RWPE2 (cell line): ENCODE results near the gene OR51A4.

Source experiments
- ATAC-seq: fragments of 200-7000 bp; cut with Tn5 transposase; 3 replicates; pipeline ENCODE4 v1.9.1; 2021; ENCODE audit warnings: low read depth
- DNase-seq: peaks from one replicate; pipeline ENCODE4 v3.0.0-alpha.2; 2020; ENCODE audit warnings: low spot score
- H3K27ac ChIP-seq: fragments of 450-650 bp; 2 replicates; pipeline ENCODE4 v1.5.1; 2017; ENCODE audit warnings: mild to moderate bottlenecking; ENCODE audit not compliant: poor library complexity, severe bottlenecking
- H3K27me3 ChIP-seq: fragments of 250-450 bp; sonication (Bioruptor Pico); 2 replicates; pipeline ENCODE4 v1.5.1; 2021; ENCODE audit warnings: mild to moderate bottlenecking, moderate library complexity; ENCODE audit not compliant: insufficient read depth, poor library complexity, severe bottlenecking
- H3K36me3 ChIP-seq: fragments of 250-450 bp; sonication (Bioruptor Pico); 2 replicates; pipeline ENCODE4 v1.5.1; 2020; ENCODE audit warnings: low read depth, mild to moderate bottlenecking, moderate library complexity
- H3K4me1 ChIP-seq: fragments of 250-450 bp; sonication (Bioruptor Pico); 2 replicates; pipeline ENCODE4 v1.5.1; 2021; ENCODE audit warnings: mild to moderate bottlenecking, moderate library complexity; ENCODE audit not compliant: insufficient read depth, poor library complexity, severe bottlenecking
- H3K4me3 ChIP-seq: fragments of 250-450 bp; sonication (Bioruptor Pico); 2 replicates; pipeline ENCODE4 v1.5.1; 2021; ENCODE audit warnings: mild to moderate bottlenecking, moderate library complexity; ENCODE audit not compliant: severe bottlenecking
- H3K9me3 ChIP-seq: fragments of 250-450 bp; sonication (Bioruptor Pico); 2 replicates; pipeline ENCODE4 v1.5.1; 2021; ENCODE audit warnings: mild to moderate bottlenecking, moderate library complexity; ENCODE audit not compliant: severe bottlenecking
- TF ChIP-seq, protein P1 (sequence below): fragments of 450-650 bp; IDR thresholded peaks from one replicate; pipeline ENCODE4 v1.5.1; 2017; ENCODE audit warnings: mild to moderate bottlenecking, moderate library complexity; ENCODE audit not compliant: poor library complexity, severe bottlenecking

OR51A4 gene, protein sequence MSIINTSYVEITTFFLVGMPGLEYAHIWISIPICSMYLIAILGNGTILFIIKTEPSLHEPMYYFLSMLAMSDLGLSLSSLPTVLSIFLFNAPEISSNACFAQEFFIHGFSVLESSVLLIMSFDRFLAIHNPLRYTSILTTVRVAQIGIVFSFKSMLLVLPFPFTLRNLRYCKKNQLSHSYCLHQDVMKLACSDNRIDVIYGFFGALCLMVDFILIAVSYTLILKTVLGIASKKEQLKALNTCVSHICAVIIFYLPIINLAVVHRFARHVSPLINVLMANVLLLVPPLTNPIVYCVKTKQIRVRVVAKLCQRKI

DNA sequence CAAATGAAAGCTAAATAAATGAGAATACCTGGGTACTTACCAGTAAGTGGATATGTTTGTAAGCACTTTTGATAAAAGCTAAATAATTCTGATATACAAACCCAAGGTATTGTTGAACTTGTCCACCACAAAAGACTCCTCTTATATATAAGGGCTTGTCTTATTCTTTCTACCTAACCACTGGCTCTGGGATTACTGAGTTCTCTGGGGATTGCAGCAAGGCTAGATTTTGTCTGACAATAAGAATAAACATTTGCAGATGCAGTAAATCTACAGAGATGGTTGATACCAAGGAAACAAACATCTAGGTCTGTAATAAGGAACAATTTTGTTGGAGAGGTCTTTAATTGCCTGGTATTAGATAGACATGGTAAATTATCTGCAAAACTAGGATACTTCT lies at the start of gene OR51A4:
Gene OR51A4, minus strand, starts transcription at position 101 of the 400 bp plus-strand sequence. CDS start 505 bp downstream, outside the sequence.
- Histone ChIP-seq H3K4me1 (no peaks in the 10 kb centered on the region), H3K9me3 (no peaks in the 10 kb centered on the region), H3K36me3 (no peaks in the 10 kb centered on the region), H3K27ac (no peak within 1 kb of the TSS), H3K27me3 (no peaks in the 10 kb centered on the region), H3K4me3 (no peak within 1 kb of the TSS)
- TF ChIP-seq, protein P1, sequence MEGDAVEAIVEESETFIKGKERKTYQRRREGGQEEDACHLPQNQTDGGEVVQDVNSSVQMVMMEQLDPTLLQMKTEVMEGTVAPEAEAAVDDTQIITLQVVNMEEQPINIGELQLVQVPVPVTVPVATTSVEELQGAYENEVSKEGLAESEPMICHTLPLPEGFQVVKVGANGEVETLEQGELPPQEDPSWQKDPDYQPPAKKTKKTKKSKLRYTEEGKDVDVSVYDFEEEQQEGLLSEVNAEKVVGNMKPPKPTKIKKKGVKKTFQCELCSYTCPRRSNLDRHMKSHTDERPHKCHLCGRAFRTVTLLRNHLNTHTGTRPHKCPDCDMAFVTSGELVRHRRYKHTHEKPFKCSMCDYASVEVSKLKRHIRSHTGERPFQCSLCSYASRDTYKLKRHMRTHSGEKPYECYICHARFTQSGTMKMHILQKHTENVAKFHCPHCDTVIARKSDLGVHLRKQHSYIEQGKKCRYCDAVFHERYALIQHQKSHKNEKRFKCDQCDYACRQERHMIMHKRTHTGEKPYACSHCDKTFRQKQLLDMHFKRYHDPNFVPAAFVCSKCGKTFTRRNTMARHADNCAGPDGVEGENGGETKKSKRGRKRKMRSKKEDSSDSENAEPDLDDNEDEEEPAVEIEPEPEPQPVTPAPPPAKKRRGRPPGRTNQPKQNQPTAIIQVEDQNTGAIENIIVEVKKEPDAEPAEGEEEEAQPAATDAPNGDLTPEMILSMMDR, result no peak
- DNase-seq (no peak), ATAC-seq (no peak)

DNA sequence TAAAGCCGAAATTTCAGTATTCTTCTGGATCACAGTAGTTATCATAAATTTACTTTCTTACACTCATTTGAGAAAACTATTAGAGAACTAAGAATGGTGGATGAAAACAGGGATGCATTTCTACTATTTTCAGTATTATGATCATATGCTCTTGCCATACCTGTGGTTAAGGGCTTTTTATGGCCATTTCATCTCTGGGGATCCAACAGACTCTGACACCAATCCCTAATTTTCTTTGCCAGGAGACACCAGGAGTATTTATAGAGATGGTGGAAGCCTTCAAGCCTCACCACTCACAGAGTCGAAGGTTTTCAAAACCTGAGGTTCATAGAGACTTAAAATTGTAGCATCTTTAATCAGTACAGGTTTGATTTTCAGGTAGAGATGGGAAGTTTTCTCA lies 47.1 kb upstream of the OR51A4 start, which contains the start of gene OR51L1:
Gene OR51L1, plus strand, starts transcription at position 301 of the 400 bp plus-strand sequence. CDS start 4,132 bp downstream, outside the sequence.
- no peak for ATAC-seq
- no peaks in the 10 kb centered on the region for H3K4me1 ChIP-seq

DNA sequence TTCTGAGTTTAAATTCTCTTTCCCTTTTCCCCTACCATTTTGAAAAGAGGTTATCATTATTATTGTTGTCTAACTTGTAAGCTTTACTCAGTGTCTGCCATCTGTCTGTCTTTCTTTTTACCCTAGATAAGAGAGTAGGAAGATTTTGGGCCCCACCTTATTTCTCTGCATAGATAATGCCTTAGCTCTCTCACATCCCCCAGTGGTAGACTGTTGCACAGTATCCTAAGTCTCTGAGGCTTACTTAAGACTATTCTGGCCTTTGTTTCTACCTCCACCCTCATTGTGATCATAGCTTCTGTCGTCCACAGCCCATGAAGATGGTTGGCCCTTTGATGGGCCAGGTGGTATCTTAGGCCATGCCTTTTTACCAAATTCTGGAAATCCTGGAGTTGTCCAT lies 43.7 kb upstream of the OR51A4 start:
- peak; percentile 68 for ATAC-seq
- no peak overlapping the region for H3K4me3 ChIP-seq
- H3K9me3 ChIP-seq, result no peaks in the 10 kb centered on the region
- TF ChIP-seq, protein P1, result peak; percentile 45
- H3K27ac ChIP-seq, result no peak overlapping the region
- H3K36me3 ChIP-seq, result no peaks in the 10 kb centered on the region
- H3K4me1 ChIP-seq, result no peaks in the 10 kb centered on the region
- DNase-seq, result no peak
- H3K27me3 ChIP-seq, result peaks cover 6% of the 10 kb centered on the region

More for the DNA sequence above, 47.1 kb upstream of the OR51A4 start, which contains the start of gene OR51L1:
- H3K27ac ChIP-seq, result no peak within 1 kb of the TSS
- H3K27me3 ChIP-seq, result peaks cover 6% of the 10 kb centered on the region
- no peak for DNase-seq
- TF ChIP-seq, protein P1, result no peak
- no peak within 1 kb of the TSS for H3K4me3 ChIP-seq
- no peaks in the 10 kb centered on the region for H3K36me3 ChIP-seq
- H3K9me3 ChIP-seq, result no peaks in the 10 kb centered on the region

DNA sequence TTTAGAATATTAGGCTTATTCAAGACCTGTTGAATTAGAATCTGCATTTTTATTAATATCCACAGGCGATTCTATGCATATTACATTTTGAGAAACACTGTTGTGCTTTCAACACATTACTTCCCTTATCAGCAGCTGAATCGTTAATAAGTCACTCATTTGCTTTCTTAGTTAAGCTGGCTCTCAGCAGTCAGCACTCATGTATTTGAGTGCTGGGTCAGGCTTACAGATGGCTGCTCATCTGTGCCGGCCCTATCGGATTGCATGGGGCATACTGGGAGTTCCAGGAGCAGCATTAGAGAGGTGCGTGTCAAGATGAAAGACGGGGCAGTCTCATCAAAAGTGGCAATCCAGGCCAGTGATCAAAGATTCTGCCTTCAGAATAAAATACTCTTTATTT lies 36.4 kb upstream of the OR51A4 start:
- no peaks in the 10 kb centered on the region for H3K4me1 ChIP-seq
- no peak for ATAC-seq
- TF ChIP-seq, protein P1, result no peak
- no peak for DNase-seq
- no peak overlapping the region for H3K4me3 ChIP-seq
- no peaks in the 10 kb centered on the region for H3K9me3 ChIP-seq
- H3K27me3 ChIP-seq, result no peaks in the 10 kb centered on the region
- no peak overlapping the region for H3K27ac ChIP-seq
- no peaks in the 10 kb centered on the region for H3K36me3 ChIP-seq

DNA sequence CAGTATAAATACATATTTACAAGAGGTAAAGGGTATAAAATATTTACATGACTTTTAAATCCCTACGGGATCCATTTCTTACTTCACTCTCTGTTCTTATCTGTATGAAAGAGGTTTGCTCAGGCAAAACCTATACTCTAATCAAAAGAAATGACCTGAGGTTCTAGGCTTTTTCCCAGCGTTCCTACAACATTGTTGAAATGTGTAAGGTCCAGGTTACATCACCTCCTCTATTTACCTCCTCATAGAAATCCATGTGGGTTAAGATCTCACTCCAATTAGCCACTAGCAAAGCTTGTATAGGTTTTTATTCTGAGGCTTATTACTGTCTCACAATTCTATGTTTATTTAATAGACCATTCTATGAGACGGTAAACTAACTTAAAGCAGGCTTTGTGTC lies 35.3 kb upstream of the OR51A4 start:
- no peaks in the 10 kb centered on the region for H3K36me3 ChIP-seq
- no peaks in the 10 kb centered on the region for H3K27me3 ChIP-seq
- TF ChIP-seq, protein P1, result no peak
- H3K4me1 ChIP-seq, result no peaks in the 10 kb centered on the region
- no peak overlapping the region for H3K27ac ChIP-seq
- no peaks in the 10 kb centered on the region for H3K9me3 ChIP-seq
- no peak for ATAC-seq
- H3K4me3 ChIP-seq, result no peak overlapping the region
- DNase-seq, result no peak
